ENCODE measurements around the gene PTPN2.
A peak's percentile ranks its signal among the peaks of the same experiment; 100 is the strongest.
"Not testable (repeated sequence)": the region's sequence is repeated elsewhere in the genome, so short reads cannot be mapped to it uniquely, and the experiment has no call there.

PTPN2 gene

DNA sequence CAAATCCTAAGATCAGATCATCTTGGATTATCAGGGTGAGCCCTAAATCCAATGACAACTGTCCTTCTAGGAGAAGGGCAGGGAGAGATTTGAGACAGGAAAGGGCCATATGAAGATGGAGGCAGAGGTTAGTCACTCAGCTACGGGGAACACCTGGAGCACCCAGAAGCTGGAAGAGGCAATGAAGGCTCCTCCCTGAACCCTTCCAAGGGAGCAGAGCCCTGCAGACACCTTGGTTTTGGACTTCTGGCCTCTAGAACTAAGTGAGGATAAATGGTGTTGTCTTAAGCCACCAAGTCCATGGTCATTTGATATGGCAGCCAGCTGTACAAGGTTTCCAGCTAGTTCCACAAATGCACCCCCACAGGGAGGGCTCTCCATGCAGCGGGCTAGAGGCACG is 6.9 kb upstream of the PTPN2 start:
- DNase-seq = no peak

DNA sequence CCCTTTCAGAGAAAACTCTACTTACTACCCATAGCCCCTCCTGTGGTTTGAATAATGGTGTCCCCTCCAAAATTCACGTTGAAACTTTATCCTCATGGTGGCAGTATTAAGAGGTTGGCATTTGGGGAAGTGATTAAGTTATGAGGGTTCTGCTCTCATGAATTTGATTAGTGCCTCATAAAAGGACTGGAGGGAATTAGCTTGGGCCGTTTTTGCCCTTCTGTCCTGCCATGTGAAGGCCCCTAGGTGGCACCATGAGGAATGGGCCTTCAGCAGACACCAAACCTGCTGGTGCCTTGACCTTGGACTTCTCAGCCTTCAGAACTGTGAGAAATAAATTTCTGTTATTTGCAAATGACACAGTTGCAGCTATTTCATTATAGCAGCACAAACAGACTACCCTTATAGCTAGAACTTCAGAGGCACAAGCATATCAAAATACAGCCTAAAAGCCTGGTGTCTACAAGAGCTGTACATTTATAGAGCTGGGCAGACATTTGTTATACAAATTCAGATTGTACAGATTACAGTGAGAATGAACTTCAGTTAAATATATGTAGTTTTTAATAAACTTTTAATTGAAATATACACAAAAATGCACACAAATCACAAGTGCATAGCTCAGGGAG is 2.6 kb upstream of the PTPN2 start:
- DNase-seq = no peak

DNA sequence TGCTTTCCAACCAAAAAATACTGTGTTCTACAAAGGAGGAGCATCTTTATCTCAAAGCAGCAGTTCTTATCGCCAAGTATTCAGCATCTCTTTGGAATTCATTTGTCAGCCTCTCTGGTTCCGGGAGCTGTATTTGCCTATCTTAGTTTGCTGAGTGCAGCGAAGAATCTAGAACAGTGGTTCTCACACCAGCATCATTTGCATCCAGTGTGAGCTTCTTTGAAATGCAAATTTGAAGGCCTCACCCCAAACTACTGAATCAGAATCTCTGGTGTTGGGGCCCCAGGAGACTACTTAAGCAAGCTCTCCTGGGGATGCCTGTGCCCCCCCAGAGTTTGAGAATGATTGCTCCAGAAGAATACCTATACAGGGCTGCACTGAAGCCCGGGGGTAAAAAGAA is 1.5 kb upstream of the PTPN2 start:
- DNase-seq = no peak

GRCh38 chr18:12884406-12885323 is 628 bp upstream of the PTPN2 start:
- DNase-seq = no peak

- DNase-seq = no peak
Observed at GRCh38 chr18:12883372-12883683, 709 bp downstream of the PTPN2 start.

DNA sequence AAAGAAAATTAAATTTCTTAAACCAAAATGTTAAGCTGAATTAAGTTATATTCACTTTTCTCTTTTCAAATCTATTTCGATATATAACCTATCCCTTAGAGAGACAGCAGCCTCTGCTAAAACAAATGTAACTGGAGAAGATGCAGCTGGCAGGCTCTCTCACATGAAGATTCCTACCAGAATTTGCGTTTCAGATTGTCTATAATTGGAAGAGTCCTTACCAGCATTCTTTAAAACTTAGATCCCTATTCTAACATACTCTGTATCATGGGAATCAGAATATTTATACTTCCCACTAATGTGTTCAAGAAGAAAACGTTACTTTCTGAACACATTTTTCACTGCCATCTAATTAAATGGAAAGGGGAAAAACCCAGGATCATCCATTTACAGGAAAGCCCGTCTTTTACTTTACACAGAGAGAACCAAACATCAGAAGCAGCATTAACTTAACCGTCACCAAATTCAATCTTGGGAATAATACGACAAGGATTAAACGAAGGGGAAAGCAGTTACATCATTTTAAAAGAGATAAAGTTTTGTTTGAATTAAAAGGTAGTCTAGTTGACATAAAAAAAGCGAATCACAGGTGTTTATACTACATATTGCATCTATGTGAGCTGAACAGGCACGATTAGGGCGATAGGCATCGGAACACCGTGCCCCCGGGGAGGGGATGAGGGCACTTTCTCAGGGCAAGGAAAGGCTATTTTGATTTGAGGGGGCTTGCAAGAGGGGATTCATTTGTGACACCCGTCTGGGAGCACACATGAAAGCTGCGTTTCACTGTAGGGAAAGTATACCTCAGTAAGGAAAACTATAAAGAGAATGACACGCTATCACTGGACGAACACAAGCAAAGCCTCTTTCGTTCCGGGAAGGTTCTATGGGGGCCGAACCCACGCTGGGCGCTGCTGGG is 1.3 kb downstream of the PTPN2 start:
- no peak for DNase-seq

- no peak for DNase-seq
Observed at GRCh38 chr18:12880541-12880910, 3.5 kb downstream of the PTPN2 start.

GRCh38 chr18:12879840-12880540 is 4.0 kb downstream of the PTPN2 start:
- no peak for DNase-seq

GRCh38 chr18:12874992-12875391 is 9.0 kb downstream of the PTPN2 start:
- not testable (repeated sequence) for DNase-seq

- DNase-seq = not testable (repeated sequence)
Observed at GRCh38 chr18:12873961-12874567, 10.0 kb downstream of the PTPN2 start.

DNA sequence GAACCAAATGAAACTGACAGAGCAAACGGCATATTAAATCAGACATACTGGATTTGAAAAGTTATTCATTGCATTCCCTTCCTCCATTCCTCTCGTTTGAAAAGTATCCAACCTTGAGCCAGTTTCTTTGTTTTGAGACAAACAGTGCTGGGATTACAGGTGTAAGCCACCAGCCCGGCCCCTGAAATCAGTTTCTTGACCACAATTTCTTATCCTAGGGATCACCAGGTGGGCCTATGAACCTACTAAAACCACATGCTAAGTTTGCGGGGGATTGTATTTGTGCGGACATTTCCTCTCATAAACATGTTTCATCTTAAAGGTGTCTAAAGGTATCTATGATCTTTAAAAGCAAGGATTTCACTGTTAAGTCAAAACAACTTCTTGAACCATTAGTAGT is 11.6 kb downstream of the PTPN2 start:
- DNase-seq = no peak

DNA sequence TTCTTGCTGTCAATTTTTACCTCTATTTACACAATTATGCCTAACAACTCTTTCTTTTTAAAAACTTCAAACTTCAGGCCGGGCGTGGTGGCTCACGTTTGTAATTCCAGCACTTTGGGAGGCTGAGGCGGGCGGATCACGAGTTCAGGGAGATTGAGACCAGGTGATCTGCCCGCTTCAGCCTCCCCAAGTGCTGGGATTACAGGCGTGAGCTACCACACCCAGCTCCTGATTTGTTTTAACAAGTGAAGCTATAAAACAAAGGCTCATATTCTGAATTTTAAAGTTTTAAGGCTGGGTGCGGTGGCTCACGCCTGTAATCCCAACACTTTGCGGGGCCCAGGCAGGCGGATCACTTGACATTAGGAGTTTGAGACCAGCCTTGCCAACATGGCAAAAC is 15.5 kb downstream of the PTPN2 start:
- DNase-seq = no peak

DNA sequence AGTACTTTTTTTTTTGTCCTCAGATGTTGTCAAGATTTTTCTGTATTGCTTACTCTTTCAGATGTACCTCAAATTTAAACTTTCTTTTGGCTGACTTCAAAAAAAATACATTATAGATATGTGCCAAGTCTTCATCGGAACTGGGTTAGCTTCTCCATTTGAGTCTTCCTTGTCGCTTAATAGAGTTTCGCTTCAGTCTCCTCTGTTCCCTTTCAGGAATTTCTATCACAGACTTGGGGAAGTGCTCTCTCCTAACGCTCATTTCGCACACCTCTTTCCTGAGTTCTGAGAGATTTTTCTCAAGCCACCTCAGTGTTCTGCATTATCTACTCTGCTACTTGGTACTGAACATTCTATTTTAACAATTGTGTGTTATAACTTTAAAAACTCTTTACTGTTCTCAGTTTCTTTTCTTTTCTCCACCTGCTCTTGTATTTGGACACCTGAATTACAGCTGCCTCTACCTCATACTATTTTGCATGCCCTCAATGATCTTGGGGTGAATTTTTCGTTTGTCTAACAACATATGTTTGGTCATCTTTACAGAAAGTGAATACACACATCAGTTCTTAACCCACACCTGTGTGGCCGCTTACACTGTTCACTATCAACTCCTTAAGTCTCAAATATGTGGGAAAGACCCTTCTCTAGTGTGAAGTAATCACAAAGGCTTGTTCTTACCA is 16.5 kb downstream of the PTPN2 start:
- DNase-seq = no peak

DNA sequence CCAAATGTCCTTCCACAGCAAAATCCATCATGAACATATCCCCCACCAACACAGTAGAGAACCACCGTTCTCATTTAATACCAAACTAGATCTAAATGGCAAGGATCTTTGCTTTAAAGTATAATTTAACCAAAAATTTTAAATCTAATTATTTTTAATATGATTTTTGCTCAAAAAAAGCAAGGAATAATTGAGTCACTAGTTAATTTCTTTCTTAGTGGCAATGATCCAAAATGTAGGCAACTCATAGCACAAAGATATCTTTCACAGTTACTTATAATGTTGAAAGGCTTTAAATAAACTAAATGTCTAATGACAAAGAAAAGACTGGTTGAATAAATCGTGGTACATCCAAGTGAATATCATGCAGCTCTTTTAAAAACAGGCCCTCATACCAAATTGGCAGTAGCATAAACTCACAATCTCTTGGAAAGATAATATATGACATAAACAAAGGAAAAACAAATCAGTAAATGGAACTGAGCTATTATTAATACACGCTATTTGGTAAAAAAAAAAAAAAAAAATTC is 20.3 kb downstream of the PTPN2 start:
- DNase-seq = no peak

GRCh38 chr18:12862874-12863482 is 21.1 kb downstream of the PTPN2 start:
- DNase-seq = no peak

GRCh38 chr18:12862467-12862866 is 21.6 kb downstream of the PTPN2 start:
- no peak for DNase-seq

DNA sequence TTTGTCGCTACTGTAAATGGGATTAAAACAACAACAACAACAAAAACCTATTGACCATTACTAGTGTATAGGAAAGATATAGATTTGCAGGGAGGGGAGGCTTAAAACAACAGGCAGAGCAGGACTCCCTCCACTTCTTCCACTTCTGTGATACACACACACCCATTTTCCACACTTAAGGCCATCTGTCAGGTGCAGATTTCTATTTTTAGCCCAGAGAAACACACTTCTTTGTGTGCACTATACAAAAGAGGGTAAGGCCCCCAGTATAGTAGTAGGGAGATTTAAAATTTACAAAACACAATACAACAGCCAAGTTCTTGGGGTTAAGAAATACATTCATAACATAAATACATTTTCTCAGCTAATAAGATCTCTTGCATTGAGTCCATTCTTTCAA is 22.4 kb downstream of the PTPN2 start:
- DNase-seq = peak; percentile 10

GRCh38 chr18:12860530-12860929 is 23.5 kb downstream of the PTPN2 start:
- DNase-seq = no peak

- no peak for DNase-seq
Observed at GRCh38 chr18:12858991-12859390, 25.0 kb downstream of the PTPN2 start.

GRCh38 chr18:12857991-12858544 is 26.0 kb downstream of the PTPN2 start:
- DNase-seq = no peak

Data from NCI-H1436 treated with DMSO at 0.1 percent for 48 hours (cell line).